WTC11 (cell line): ENCODE results near the gene S100PBP. TPM values are rescaled to one million over a fixed set of nuclear protein-coding genes. Genes with fewer than 3 reads are reported as not detected.

Experiments
- ATAC-seq: fragments of 200-7000 bp; cut with Tn5 transposase; 2 replicates; pipeline ENCODE4 v1.10.0; 2021; ENCODE audit warnings: mild to moderate bottlenecking, moderate library complexity
- CTCF ChIA-PET: fragments of 300-600 bp; sonication (Branson Sonifier 250); formaldehyde crosslinking; loops from one replicate; lab custom pipeline; 2021; ENCODE audit warnings: antibody characterized with exemption; lab: Charles Lee
- POLR2A ChIA-PET: fragments of 350-600 bp; sonication (Branson Sonifier 250); formaldehyde crosslinking; loops from one replicate; lab custom pipeline; 2021; ENCODE audit warnings: antibody characterized with exemption; lab: Charles Lee
- DNase-seq: peaks from one replicate; pipeline ENCODE4 v3.0.0; 2021; ENCODE audit warnings: low spot score
- H3K27ac Mint-ChIP-seq: 2 replicates; pipeline ENCODE4 v1.8.0; 2021; ENCODE audit warnings: mixed read lengths
- H3K27me3 Mint-ChIP-seq: 2 replicates; pipeline ENCODE4 v1.8.0; 2021; ENCODE audit warnings: low read depth, mild to moderate bottlenecking, moderate library complexity, mixed read lengths
- H3K36me3 Mint-ChIP-seq: 2 replicates; pipeline ENCODE4 v1.8.0; 2021; ENCODE audit warnings: mixed read lengths
- H3K4me1 Mint-ChIP-seq: 2 replicates; pipeline ENCODE4 v1.8.0; 2022; ENCODE audit warnings: mixed read lengths
- H3K4me3 Mint-ChIP-seq: 2 replicates; pipeline ENCODE4 v1.8.0; 2021; ENCODE audit warnings: mild to moderate bottlenecking, moderate library complexity, mixed read lengths
- H3K9me3 Mint-ChIP-seq: 2 replicates; pipeline ENCODE4 v1.8.0; 2021; ENCODE audit warnings: mixed read lengths
- CREM ChIP-seq: sonication (generic); formaldehyde crosslinking; IDR thresholded peaks from 2 replicates; pipeline ENCODE4 v1.8.1; 2022; ENCODE audit warnings: mild to moderate bottlenecking, missing genetic modification reagents, moderate library complexity
- EMX1 ChIP-seq: fragments of 250-450 bp; sonication (Bioruptor Pico); IDR thresholded peaks from 2 replicates; pipeline ENCODE4 v1.8.0; 2021; ENCODE audit warnings: mild to moderate bottlenecking
- FOXJ3 ChIP-seq: sonication (generic); formaldehyde crosslinking; IDR thresholded peaks from 2 replicates; pipeline ENCODE4 v1.9.0; 2021; ENCODE audit warnings: missing genetic modification reagents, mild to moderate bottlenecking, borderline replicate concordance
- FOXP1 ChIP-seq: sonication (generic); formaldehyde crosslinking; IDR thresholded peaks from 2 replicates; pipeline ENCODE4 v1.8.0; 2022; ENCODE audit warnings: missing genetic modification reagents, mild to moderate bottlenecking, moderate library complexity, borderline replicate concordance
- JAZF1 ChIP-seq: fragments of 250-450 bp; sonication (Bioruptor Pico); IDR thresholded peaks from 2 replicates; pipeline ENCODE4 v1.9.0; 2021; ENCODE audit warnings: moderate library complexity, mild to moderate bottlenecking, inconsistent platforms
- JUN ChIP-seq: sonication (generic); formaldehyde crosslinking; IDR thresholded peaks from 2 replicates; pipeline ENCODE4 v1.8.0; 2023; ENCODE audit warnings: mild to moderate bottlenecking, missing genetic modification reagents
- MXD4 ChIP-seq: fragments of 250-450 bp; sonication (Bioruptor Pico); IDR thresholded peaks from 2 replicates; pipeline ENCODE4 v1.8.0; 2021; ENCODE audit warnings: mild to moderate bottlenecking, moderate library complexity, borderline replicate concordance
- NFATC4 ChIP-seq: fragments of 250-450 bp; sonication (Bioruptor Pico); IDR thresholded peaks from 2 replicates; pipeline ENCODE4 v1.9.0; 2021; ENCODE audit warnings: mild to moderate bottlenecking
- PRRX2 ChIP-seq: fragments of 250-450 bp; sonication (Bioruptor Pico); IDR thresholded peaks from 2 replicates; pipeline ENCODE4 v1.8.0; 2021; ENCODE audit warnings: mild to moderate bottlenecking
- RELA ChIP-seq: sonication (generic); formaldehyde crosslinking; IDR thresholded peaks from 2 replicates; pipeline ENCODE4 v1.8.1; 2022; ENCODE audit warnings: missing genetic modification reagents, mild to moderate bottlenecking, borderline replicate concordance
- SP1 ChIP-seq: sonication (generic); formaldehyde crosslinking; conservative IDR thresholded peaks from 2 replicates; pipeline ENCODE4 v1.8.1; 2022; ENCODE audit warnings: missing genetic modification reagents
- TP53 ChIP-seq: sonication (generic); formaldehyde crosslinking; IDR thresholded peaks from 2 replicates; pipeline ENCODE4 v1.8.1; 2023; ENCODE audit warnings: mild to moderate bottlenecking, missing genetic modification reagents
- ZBTB21 ChIP-seq: sonication (generic); formaldehyde crosslinking; IDR thresholded peaks from 2 replicates; pipeline ENCODE4 v1.8.1; 2023; ENCODE audit warnings: mild to moderate bottlenecking, missing genetic modification reagents, borderline replicate concordance
- ZNF121 ChIP-seq: sonication (generic); formaldehyde crosslinking; IDR thresholded peaks from 2 replicates; pipeline ENCODE4 v1.8.0; 2023; ENCODE audit warnings: missing genetic modification reagents
- total RNA-seq: library from RNA; stranded (reverse); gene quantifications from 3 replicates; pipeline ENCODE4 v1.2.3, GENCODE V29; 2021
- TF ChIP-seq, protein P1 (sequence below): sonication (generic); formaldehyde crosslinking; IDR thresholded peaks from 2 replicates; pipeline ENCODE4 v1.8.0; 2022; ENCODE audit warnings: mild to moderate bottlenecking, missing genetic modification reagents
- TF ChIP-seq, protein P2 (sequence below): sonication (generic); formaldehyde crosslinking; IDR thresholded peaks from 2 replicates; pipeline ENCODE4 v1.8.1; 2022; ENCODE audit warnings: mild to moderate bottlenecking, moderate library complexity, missing genetic modification reagents
- TF ChIP-seq, protein P3 (sequence below): fragments of 200-600 bp; IDR thresholded peaks from 2 replicates; pipeline ENCODE4 v1.8.0; 2022; ENCODE audit warnings: antibody characterized with exemption
- TF ChIP-seq, protein P4 (sequence below): sonication (generic); formaldehyde crosslinking; IDR thresholded peaks from 2 replicates; pipeline ENCODE4 v1.8.0; 2022; ENCODE audit warnings: mild to moderate bottlenecking, missing genetic modification reagents
- TF ChIP-seq, protein P5 (sequence below): sonication (generic); formaldehyde crosslinking; conservative IDR thresholded peaks from 2 replicates; pipeline ENCODE4 v1.8.1; 2023; ENCODE audit warnings: mild to moderate bottlenecking, low read depth, missing genetic modification reagents, moderate library complexity
- TF ChIP-seq, protein P6 (sequence below): sonication (generic); formaldehyde crosslinking; IDR thresholded peaks from 2 replicates; pipeline ENCODE4 v1.8.1; 2022; ENCODE audit warnings: mild to moderate bottlenecking, missing genetic modification reagents, moderate library complexity, borderline replicate concordance

The S100PBP gene
- total RNA-seq, 1 experiment from 2014 or later, result 62.9 TPM

DNA sequence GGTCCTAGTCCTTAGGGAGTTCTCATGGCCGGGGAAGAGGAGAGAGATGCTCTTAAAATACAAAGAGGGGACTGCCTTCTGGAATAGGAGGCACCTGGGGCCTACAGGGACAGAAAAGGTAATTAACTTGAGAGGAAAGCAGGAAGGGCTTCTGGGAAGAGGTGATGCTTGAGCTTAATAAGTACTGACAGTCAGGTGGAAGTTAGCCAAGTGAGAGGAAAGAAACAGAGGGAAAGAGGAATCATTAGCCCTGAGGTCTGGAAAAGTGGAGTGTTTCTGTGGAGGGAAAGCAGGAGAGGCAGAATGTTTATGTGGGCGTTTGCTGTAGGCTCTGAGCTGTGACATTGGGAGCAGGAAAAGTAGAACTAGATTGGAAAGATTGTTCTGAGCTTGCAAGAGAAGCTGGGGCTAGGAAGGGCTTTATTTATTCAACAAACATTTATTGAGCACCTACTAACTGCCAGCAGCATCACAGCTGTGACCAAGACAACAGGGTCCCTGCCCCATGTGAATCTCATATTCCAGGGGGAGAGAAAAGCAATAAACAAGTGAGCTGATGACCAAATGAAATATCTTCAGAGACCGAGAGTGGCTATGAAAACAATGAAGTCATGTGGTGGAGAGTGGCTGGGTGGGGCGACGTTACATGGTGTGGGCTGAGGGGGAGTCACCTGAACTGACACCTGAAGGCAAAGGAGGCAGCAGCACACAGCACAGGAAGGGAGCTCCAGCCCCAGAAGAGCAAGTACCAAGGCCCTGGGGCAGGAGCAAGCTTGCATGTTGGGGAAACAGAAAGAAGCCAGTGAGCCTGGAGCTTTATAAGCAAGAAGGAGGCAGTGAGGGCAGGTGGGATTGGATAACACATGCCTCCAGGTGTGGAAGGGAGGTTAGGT is 57.7 kb downstream of the S100PBP start:
- DNase-seq (no peak), ATAC-seq (no peak)

DNA sequence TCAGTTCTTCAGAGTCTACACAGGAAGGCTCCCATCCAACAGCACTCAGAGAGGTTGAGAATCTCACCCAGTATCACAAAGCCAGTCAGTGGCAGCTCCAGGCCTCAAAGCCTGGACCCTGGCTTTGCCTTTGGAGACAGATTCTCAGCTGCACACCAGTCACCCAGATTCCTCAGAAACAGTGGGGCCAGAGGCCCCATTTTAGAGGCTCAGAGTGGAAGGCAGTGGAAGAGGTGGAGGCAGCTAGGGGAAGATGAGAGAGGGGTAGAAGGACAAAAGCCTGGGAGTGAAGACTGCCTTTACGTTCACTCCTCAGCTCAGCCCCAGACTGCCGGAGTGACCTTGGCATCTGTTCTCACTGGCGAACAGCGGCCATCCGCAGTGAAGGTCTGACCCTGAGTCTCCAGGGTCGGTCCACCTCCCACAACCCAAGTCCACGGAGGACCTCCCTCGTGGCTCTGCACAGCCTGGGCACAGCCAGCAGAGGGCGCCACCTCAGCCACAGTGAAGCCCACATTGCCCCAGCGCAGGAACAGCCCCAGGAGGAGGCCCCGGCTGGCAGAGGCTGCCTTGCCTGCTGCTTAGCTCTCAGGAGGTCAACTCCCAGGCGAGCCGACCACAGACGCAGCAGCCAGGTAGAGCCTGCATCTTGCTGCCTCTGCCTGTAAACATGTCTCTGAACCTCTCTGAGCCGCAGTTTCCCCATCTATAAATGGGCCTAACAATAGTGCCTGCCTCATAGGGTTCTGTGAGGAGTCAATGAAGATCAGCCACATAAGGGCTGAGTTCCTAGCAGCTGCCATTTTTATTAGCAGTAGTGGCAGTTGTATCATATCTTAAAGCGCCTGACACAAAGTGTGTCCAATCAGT is 59.1 kb downstream of the S100PBP start:
- CTCF ChIA-PET, result interaction anchor here (0.6 to 3.7 kb wide), 51 partner anchors 9 to 637 kb away, joined by 3 to 93 read pairs (median 4); partner anchors contain the start of genes BSDC1, HPCA, RNF19B and S100PBP
- DNase-seq (peak; percentile 81), ATAC-seq (peak; percentile 57)
- peaks cover 7% of the 10 kb centered on the region for H3K27me3 Mint-ChIP-seq
- H3K4me3 Mint-ChIP-seq, result peak overlapping the region; percentile 20; the same call in 1 of the 2 replicates
- POLR2A ChIA-PET, result interaction anchor here (0.6 to 1.0 kb wide), 2 partner anchors 9 to 60 kb away, joined by 3 read pairs; no protein-coding TSS in a partner anchor
- peaks cover 33% of the 10 kb centered on the region for H3K4me1 Mint-ChIP-seq
- H3K27ac Mint-ChIP-seq, result no peak overlapping the region
- no peaks in the 10 kb centered on the region for H3K9me3 Mint-ChIP-seq
- no peaks in the 10 kb centered on the region for H3K36me3 Mint-ChIP-seq
- TF ChIP-seq, protein P1, sequence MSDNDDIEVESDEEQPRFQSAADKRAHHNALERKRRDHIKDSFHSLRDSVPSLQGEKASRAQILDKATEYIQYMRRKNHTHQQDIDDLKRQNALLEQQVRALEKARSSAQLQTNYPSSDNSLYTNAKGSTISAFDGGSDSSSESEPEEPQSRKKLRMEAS (CRISPR knock-in tag), result peak; percentile 54
- TF ChIP-seq, protein P2, sequence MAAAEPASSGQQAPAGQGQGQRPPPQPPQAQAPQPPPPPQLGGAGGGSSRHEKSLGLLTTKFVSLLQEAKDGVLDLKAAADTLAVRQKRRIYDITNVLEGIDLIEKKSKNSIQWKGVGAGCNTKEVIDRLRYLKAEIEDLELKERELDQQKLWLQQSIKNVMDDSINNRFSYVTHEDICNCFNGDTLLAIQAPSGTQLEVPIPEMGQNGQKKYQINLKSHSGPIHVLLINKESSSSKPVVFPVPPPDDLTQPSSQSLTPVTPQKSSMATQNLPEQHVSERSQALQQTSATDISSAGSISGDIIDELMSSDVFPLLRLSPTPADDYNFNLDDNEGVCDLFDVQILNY (CRISPR knock-in tag), result no peak
- TF ChIP-seq FOXJ3 (CRISPR knock-in tag), result no peak
- TF ChIP-seq, protein P3, sequence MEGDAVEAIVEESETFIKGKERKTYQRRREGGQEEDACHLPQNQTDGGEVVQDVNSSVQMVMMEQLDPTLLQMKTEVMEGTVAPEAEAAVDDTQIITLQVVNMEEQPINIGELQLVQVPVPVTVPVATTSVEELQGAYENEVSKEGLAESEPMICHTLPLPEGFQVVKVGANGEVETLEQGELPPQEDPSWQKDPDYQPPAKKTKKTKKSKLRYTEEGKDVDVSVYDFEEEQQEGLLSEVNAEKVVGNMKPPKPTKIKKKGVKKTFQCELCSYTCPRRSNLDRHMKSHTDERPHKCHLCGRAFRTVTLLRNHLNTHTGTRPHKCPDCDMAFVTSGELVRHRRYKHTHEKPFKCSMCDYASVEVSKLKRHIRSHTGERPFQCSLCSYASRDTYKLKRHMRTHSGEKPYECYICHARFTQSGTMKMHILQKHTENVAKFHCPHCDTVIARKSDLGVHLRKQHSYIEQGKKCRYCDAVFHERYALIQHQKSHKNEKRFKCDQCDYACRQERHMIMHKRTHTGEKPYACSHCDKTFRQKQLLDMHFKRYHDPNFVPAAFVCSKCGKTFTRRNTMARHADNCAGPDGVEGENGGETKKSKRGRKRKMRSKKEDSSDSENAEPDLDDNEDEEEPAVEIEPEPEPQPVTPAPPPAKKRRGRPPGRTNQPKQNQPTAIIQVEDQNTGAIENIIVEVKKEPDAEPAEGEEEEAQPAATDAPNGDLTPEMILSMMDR, result peak; percentile 96
- no peak for TF ChIP-seq ZBTB21 (CRISPR knock-in tag)
- no peak for TF ChIP-seq ZNF121 (CRISPR knock-in tag)
- TF ChIP-seq SP1 (CRISPR knock-in tag), result no peak
- TF ChIP-seq EMX1 (CRISPR knock-in tag), result no peak
- no peak for TF ChIP-seq MXD4 (CRISPR knock-in tag)
- no peak for TF ChIP-seq PRRX2
- TF ChIP-seq CREM (CRISPR knock-in tag), result no peak
- TF ChIP-seq TP53 (CRISPR knock-in tag), result no peak
- TF ChIP-seq RELA (CRISPR knock-in tag), result no peak
- peak; percentile 48; the same call in 1 of the 2 replicates for TF ChIP-seq FOXP1 (CRISPR knock-in tag)
- TF ChIP-seq NFATC4 (CRISPR knock-in tag), result no peak
- TF ChIP-seq, protein P4, sequence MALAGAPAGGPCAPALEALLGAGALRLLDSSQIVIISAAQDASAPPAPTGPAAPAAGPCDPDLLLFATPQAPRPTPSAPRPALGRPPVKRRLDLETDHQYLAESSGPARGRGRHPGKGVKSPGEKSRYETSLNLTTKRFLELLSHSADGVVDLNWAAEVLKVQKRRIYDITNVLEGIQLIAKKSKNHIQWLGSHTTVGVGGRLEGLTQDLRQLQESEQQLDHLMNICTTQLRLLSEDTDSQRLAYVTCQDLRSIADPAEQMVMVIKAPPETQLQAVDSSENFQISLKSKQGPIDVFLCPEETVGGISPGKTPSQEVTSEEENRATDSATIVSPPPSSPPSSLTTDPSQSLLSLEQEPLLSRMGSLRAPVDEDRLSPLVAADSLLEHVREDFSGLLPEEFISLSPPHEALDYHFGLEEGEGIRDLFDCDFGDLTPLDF (CRISPR knock-in tag), result no peak

More for the DNA sequence above, 57.7 kb downstream of the S100PBP start:
- H3K36me3 Mint-ChIP-seq, result no peaks in the 10 kb centered on the region
- CTCF ChIA-PET, result interaction anchor here (0.7 to 3.7 kb wide), 20 partner anchors 11 to 355 kb away, joined by 3 to 93 read pairs (median 4); partner anchors contain the start of genes HPCA and TMEM54
- no peaks in the 10 kb centered on the region for H3K9me3 Mint-ChIP-seq
- H3K27me3 Mint-ChIP-seq, result peaks cover 17% of the 10 kb centered on the region
- POLR2A ChIA-PET, result no interaction called here
- H3K4me1 Mint-ChIP-seq, result peaks cover 38% of the 10 kb centered on the region
- H3K4me3 Mint-ChIP-seq, result peak overlapping the region; percentile 8; the same call in 1 of the 2 replicates
- TF ChIP-seq, protein P4 (CRISPR knock-in tag), result no peak
- TF ChIP-seq, protein P5, sequence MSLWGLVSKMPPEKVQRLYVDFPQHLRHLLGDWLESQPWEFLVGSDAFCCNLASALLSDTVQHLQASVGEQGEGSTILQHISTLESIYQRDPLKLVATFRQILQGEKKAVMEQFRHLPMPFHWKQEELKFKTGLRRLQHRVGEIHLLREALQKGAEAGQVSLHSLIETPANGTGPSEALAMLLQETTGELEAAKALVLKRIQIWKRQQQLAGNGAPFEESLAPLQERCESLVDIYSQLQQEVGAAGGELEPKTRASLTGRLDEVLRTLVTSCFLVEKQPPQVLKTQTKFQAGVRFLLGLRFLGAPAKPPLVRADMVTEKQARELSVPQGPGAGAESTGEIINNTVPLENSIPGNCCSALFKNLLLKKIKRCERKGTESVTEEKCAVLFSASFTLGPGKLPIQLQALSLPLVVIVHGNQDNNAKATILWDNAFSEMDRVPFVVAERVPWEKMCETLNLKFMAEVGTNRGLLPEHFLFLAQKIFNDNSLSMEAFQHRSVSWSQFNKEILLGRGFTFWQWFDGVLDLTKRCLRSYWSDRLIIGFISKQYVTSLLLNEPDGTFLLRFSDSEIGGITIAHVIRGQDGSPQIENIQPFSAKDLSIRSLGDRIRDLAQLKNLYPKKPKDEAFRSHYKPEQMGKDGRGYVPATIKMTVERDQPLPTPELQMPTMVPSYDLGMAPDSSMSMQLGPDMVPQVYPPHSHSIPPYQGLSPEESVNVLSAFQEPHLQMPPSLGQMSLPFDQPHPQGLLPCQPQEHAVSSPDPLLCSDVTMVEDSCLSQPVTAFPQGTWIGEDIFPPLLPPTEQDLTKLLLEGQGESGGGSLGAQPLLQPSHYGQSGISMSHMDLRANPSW (CRISPR knock-in tag), result no peak
- TF ChIP-seq JAZF1 (no peak), JUN (CRISPR knock-in tag) (no peak)
- TF ChIP-seq, protein P6, sequence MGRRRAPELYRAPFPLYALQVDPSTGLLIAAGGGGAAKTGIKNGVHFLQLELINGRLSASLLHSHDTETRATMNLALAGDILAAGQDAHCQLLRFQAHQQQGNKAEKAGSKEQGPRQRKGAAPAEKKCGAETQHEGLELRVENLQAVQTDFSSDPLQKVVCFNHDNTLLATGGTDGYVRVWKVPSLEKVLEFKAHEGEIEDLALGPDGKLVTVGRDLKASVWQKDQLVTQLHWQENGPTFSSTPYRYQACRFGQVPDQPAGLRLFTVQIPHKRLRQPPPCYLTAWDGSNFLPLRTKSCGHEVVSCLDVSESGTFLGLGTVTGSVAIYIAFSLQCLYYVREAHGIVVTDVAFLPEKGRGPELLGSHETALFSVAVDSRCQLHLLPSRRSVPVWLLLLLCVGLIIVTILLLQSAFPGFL (CRISPR knock-in tag), result no peak
- H3K27ac Mint-ChIP-seq, result no peak overlapping the region
